ENCODE results near the gene DOC2A.

DOC2A gene

DNA sequence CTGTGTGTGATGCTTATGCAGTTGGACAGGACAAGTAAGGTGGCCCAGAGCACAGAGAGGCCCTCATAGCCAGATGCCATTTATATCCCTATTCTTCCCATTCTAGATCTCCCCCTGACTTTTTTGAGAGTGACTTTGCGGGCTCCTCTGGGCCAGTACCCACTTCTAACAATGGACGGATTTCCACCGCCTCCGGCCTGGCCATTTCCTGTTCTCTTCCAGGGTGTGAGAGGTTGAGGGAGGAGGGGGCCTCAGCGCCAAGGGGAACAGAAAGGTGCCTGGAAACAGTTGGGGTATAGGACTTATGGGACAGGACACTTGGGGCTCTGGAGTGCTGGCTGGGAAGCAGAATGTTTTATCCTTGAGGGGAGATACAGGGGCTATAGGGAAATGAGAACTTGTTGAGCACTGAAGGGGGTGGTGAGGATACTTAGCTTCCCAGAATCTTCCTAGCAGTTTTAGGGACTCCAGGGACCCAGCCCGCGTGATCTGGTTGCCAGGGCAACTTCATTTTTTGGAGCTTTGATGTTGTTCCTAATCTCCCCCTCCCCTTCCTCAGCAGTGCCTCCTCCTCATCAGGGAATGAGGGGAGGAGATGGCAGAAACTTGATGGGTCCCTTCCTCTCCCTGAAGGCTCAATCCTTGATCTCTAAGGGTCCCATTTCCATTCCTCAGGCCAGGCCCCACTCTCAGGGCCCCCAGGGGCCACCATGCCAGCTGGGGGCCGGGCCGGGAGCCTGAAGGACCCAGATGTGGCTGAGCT, 33.6 kb downstream of the DOC2A start:
- peaks cover 25% of the 10 kb centered on the region for H3K4me1 ChIP-seq (ENCODE audit: insufficient read depth, low read length, severe bottlenecking)
- H3K27me3 ChIP-seq (ENCODE audit: insufficient read depth, low read length) = no peaks in the 10 kb centered on the region
- H3F3A ChIP-seq (ENCODE audit: insufficient read depth, low read length) = no peaks in the 10 kb centered on the region
- H3K9me2 ChIP-seq (ENCODE audit: low read depth, low read length) = no peaks in the 10 kb centered on the region
- H4K20me1 ChIP-seq (ENCODE audit: insufficient read depth, low read length) = no peaks in the 10 kb centered on the region
- H3K4me2 ChIP-seq (ENCODE audit: low read length) = no peak overlapping the region; the same call in 1 of the 2 replicates
- H2AFZ ChIP-seq (ENCODE audit: low read length) = no peak overlapping the region
- no peak overlapping the region for H3K27ac ChIP-seq (ENCODE audit: low read depth, low read length, poor library complexity, severe bottlenecking)
- peaks cover 51% of the 10 kb centered on the region for H3K36me3 ChIP-seq (ENCODE audit: insufficient read depth, low read length)
- peaks cover 11% of the 10 kb centered on the region for H3K79me2 ChIP-seq (ENCODE audit: insufficient read depth, low read length)
- H3K9ac ChIP-seq (ENCODE audit: low read length) = no peak overlapping the region
- no peak overlapping the region for H3K4me3 ChIP-seq (ENCODE audit: low read depth, low read length, poor library complexity, severe bottlenecking)
- TF ChIP-seq, protein P1, sequence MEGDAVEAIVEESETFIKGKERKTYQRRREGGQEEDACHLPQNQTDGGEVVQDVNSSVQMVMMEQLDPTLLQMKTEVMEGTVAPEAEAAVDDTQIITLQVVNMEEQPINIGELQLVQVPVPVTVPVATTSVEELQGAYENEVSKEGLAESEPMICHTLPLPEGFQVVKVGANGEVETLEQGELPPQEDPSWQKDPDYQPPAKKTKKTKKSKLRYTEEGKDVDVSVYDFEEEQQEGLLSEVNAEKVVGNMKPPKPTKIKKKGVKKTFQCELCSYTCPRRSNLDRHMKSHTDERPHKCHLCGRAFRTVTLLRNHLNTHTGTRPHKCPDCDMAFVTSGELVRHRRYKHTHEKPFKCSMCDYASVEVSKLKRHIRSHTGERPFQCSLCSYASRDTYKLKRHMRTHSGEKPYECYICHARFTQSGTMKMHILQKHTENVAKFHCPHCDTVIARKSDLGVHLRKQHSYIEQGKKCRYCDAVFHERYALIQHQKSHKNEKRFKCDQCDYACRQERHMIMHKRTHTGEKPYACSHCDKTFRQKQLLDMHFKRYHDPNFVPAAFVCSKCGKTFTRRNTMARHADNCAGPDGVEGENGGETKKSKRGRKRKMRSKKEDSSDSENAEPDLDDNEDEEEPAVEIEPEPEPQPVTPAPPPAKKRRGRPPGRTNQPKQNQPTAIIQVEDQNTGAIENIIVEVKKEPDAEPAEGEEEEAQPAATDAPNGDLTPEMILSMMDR (IDR thresholded peaks at IDR 0.05; ENCODE audit: low read length) = no peak
- no peak for TF ChIP-seq EZH2 (IDR thresholded peaks at IDR 0.05; ENCODE audit: borderline replicate concordance, low read length)
- H3K9me3 ChIP-seq (ENCODE audit: low read length) = no peaks in the 10 kb centered on the region

DNA sequence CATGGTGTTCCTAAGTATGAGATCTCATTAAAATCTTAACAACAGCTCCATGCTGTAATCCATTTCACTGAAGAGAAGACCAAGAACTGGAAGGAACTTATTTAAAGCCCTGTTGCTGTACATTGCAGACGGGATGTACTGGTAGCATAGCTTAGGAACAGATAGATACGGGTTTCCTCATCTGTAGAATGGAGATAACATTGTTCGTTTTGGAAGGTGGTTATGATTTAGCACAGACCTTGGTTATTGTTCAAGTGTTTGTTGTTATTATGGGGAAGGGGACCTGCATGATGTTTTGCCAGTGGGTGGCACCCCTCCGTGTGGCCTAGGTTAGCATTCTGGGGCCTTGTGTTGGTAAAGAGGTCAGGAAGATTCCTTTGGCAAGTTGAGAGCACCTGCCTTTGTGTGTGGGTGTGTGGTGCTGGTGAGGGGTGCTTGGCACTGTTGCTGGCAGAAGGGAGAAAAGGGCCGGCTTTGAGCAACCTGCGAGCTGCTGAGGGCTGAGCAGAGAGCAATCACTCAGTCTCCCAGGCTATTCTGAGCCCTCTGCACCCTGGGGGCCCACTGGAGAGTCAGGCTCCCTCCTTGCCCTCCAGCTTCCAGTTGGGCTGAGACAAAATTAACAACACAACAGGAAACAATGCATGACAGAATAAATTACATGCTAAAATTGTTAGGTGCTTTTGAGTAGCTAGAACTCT, 34.9 kb downstream of the DOC2A start:
- H3K4me1 ChIP-seq (ENCODE audit: insufficient read depth, low read length, severe bottlenecking) = peaks cover 25% of the 10 kb centered on the region
- no peak overlapping the region for H2AFZ ChIP-seq (ENCODE audit: low read length)
- H3K79me2 ChIP-seq (ENCODE audit: insufficient read depth, low read length) = peaks cover 11% of the 10 kb centered on the region
- H3K36me3 ChIP-seq (ENCODE audit: insufficient read depth, low read length) = peaks cover 42% of the 10 kb centered on the region
- no peaks in the 10 kb centered on the region for H3K9me3 ChIP-seq (ENCODE audit: low read length)
- peak overlapping the region; percentile 85 for H3K4me3 ChIP-seq (ENCODE audit: low read depth, low read length, poor library complexity, severe bottlenecking)
- H3K4me2 ChIP-seq (ENCODE audit: low read length) = peak overlapping the region; percentile 93
- no peaks in the 10 kb centered on the region for H3K27me3 ChIP-seq (ENCODE audit: insufficient read depth, low read length)
- no peaks in the 10 kb centered on the region; the same call in 1 of the 2 replicates for H3F3A ChIP-seq (ENCODE audit: insufficient read depth, low read length)
- H4K20me1 ChIP-seq (ENCODE audit: insufficient read depth, low read length) = no peaks in the 10 kb centered on the region
- H3K9me2 ChIP-seq (ENCODE audit: low read depth, low read length) = no peaks in the 10 kb centered on the region
- no peak for TF ChIP-seq EZH2 (IDR thresholded peaks at IDR 0.05; ENCODE audit: borderline replicate concordance, low read length)
- TF ChIP-seq, protein P1 (IDR thresholded peaks at IDR 0.05; ENCODE audit: low read length) = no peak; the same call in 1 of the 2 replicates
- peak overlapping the region; percentile 46 for H3K27ac ChIP-seq (ENCODE audit: low read depth, low read length, poor library complexity, severe bottlenecking)
- H3K9ac ChIP-seq (ENCODE audit: low read length) = peak overlapping the region; percentile 95; the same call in 1 of the 2 replicates

DNA sequence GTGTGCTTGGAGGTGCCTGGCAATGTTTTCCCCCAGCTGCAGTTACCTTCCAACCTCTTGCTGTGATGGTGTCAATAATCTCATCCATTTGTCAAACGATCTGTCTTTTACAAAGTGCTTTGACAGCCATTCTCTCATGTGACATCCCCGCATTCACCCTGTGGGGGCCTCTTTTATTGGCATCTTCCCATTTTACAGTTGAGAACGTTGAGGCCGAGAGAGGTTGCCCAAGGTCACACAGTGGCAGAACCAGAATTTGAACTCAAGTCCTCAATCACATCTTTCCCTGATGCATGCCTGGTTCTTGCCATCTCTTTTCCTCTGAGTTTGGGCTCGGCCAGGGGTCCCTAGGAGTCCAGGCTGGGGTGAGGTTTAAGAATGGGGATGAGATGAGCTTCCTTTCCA, 35.7 kb downstream of the DOC2A start:
- Histone ChIP-seq H3K4me1 (ENCODE audit: insufficient read depth, low read length, severe bottlenecking) (peaks cover 25% of the 10 kb centered on the region), H3K27ac (ENCODE audit: low read depth, low read length, poor library complexity, severe bottlenecking) (peak overlapping the region; percentile 46)
- TF ChIP-seq EZH2 (IDR thresholded peaks at IDR 0.05; ENCODE audit: borderline replicate concordance, low read length) = no peak
- TF ChIP-seq, protein P1 (IDR thresholded peaks at IDR 0.05; ENCODE audit: low read length) = no peak

More for the DNA sequence above, 35.7 kb downstream of the DOC2A start:
- H3K9me3 ChIP-seq (ENCODE audit: low read length) = no peaks in the 10 kb centered on the region
- H3F3A ChIP-seq (ENCODE audit: insufficient read depth, low read length) = no peaks in the 10 kb centered on the region; the same call in 1 of the 2 replicates
- H4K20me1 ChIP-seq (ENCODE audit: insufficient read depth, low read length) = no peaks in the 10 kb centered on the region
- H3K27me3 ChIP-seq (ENCODE audit: insufficient read depth, low read length) = no peaks in the 10 kb centered on the region
- peak overlapping the region; percentile 85 for H3K4me3 ChIP-seq (ENCODE audit: low read depth, low read length, poor library complexity, severe bottlenecking)
- no peak overlapping the region for H2AFZ ChIP-seq (ENCODE audit: low read length)
- peak overlapping the region; percentile 93 for H3K4me2 ChIP-seq (ENCODE audit: low read length)
- H3K9me2 ChIP-seq (ENCODE audit: low read depth, low read length) = no peaks in the 10 kb centered on the region
- peaks cover 11% of the 10 kb centered on the region for H3K79me2 ChIP-seq (ENCODE audit: insufficient read depth, low read length)
- peak overlapping the region; percentile 95 for H3K9ac ChIP-seq (ENCODE audit: low read length)
- peaks cover 34% of the 10 kb centered on the region for H3K36me3 ChIP-seq (ENCODE audit: insufficient read depth, low read length)
